Natural killer cell treated with Interleukin-12 subunit alpha and Interleukin-12 subunit beta and Interleukin-15 and Interleukin-18, amount 100 ng/mL, for 72 hours (primary cell): ENCODE measurements around the gene SMURF1. TPM values are rescaled to one million over a fixed set of nuclear protein-coding genes. Genes with fewer than 3 reads are reported as not detected.
A peak's percentile ranks its signal among the peaks of the same experiment; 100 is the strongest.

Source experiments
- ATAC-seq, 2 donors: fragments of 150-1000 bp; cut with Tn5 transposase in 1 of 2; sonication (Bioruptor Pico), chemical (Tn5 transposase) in 1 of 2; 2 replicates each; pipeline ENCODE4 v1.10.0; 2021
- DNase-seq: peaks from one replicate; pipeline ENCODE4 v3.0.0; 2022; ENCODE audit warnings: low spot score
- H3K27ac Mint-ChIP-seq, 2 donors: 1 replicate in 1 of 2; 2 replicates in 1 of 2; pipeline ENCODE4 v1.8.0; 2022; ENCODE audit warnings: mixed read lengths in 2 of 2, mild to moderate bottlenecking in 1 of 2, moderate library complexity in 1 of 2
- H3K27me3 Mint-ChIP-seq, 2 donors: 1 replicate in 1 of 2; 2 replicates in 1 of 2; pipeline ENCODE4 v1.8.0; 2022; ENCODE audit warnings: mixed read lengths in 2 of 2
- H3K36me3 Mint-ChIP-seq: one replicate; pipeline ENCODE4 v1.8.0; 2022; ENCODE audit warnings: mixed read lengths
- H3K4me1 Mint-ChIP-seq, 2 donors: 1 replicate in 1 of 2; 2 replicates in 1 of 2; pipeline ENCODE4 v1.8.0; 2022; ENCODE audit warnings: low read depth in 2 of 2, mixed read lengths in 2 of 2, mild to moderate bottlenecking in 1 of 2
- H3K4me3 Mint-ChIP-seq: one replicate; pipeline ENCODE4 v1.8.0; 2022; ENCODE audit warnings: mixed read lengths
- H3K9me3 Mint-ChIP-seq: 2 replicates; pipeline ENCODE4 v1.8.0; 2022; ENCODE audit warnings: mixed read lengths
- total RNA-seq, 2 donors: library from RNA; stranded (reverse); gene quantifications; one replicate each; pipeline ENCODE4 v1.2.3, GENCODE V29; 2022

SMURF1 gene
- total RNA-seq, 2 donors from 2014 or later: 19.9 to 27.1 TPM

- Mint-ChIP-seq H3K27ac (peak overlapping the region in 1 of 2 donors; percentile 23), H3K27me3 (no peaks in the 10 kb centered on the region), H3K4me1 (peaks cover 0 to 3% of the 10 kb centered on the region in 2 donors), H3K4me3 (no peak overlapping the region), H3K9me3 (peaks cover 5% of the 10 kb centered on the region), H3K36me3 (peaks cover 57% of the 10 kb centered on the region)
- ATAC-seq (no peak), DNase-seq (no peak)
Measured at GRCh38 chr7:98982686-98983085, 161.2 kb downstream of the SMURF1 start.

GRCh38 chr7:98981701-98982100 lies 162.2 kb downstream of the SMURF1 start:
- peaks cover 5% of the 10 kb centered on the region for H3K9me3 Mint-ChIP-seq
- peaks cover 48% of the 10 kb centered on the region for H3K36me3 Mint-ChIP-seq
- ATAC-seq (no peak), DNase-seq (no peak)
- H3K4me1 Mint-ChIP-seq: peaks cover 0 to 3% of the 10 kb centered on the region in 2 donors
- H3K27ac Mint-ChIP-seq: peak overlapping the region in 1 of 2 donors; percentile 23
- no peaks in the 10 kb centered on the region for H3K27me3 Mint-ChIP-seq
- no peak overlapping the region for H3K4me3 Mint-ChIP-seq

- no peak for ATAC-seq
- Mint-ChIP-seq H3K4me3 (no peak overlapping the region), H3K9me3 (no peaks in the 10 kb centered on the region), H3K4me1 (peaks cover 0 to 2% of the 10 kb centered on the region in 2 donors), H3K27ac (no peak overlapping the region), H3K36me3 (peaks cover 36% of the 10 kb centered on the region), H3K27me3 (no peaks in the 10 kb centered on the region)
- no peak for DNase-seq
Measured at GRCh38 chr7:98978672-98979071, 165.2 kb downstream of the SMURF1 start.

Other genes starting within 250 kb of the SMURF1 start
- gene KPNA7, start 64.0 kb upstream of the SMURF1 start, total RNA-seq: not detected
- gene MYH16, start 128.7 kb upstream of the SMURF1 start, total RNA-seq: not detected
- gene ARPC1A, start 181.8 kb upstream of the SMURF1 start, total RNA-seq: 10 to 100 TPM; 72.4 to 88.0 TPM
- 100 to 1,000 TPM; 286 to 366 TPM for gene ARPC1B, start 230.6 kb upstream of the SMURF1 start, total RNA-seq